Measurements from ENCODE around the gene RMND5B.

RMND5B gene, protein sequence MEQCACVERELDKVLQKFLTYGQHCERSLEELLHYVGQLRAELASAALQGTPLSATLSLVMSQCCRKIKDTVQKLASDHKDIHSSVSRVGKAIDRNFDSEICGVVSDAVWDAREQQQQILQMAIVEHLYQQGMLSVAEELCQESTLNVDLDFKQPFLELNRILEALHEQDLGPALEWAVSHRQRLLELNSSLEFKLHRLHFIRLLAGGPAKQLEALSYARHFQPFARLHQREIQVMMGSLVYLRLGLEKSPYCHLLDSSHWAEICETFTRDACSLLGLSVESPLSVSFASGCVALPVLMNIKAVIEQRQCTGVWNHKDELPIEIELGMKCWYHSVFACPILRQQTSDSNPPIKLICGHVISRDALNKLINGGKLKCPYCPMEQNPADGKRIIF

DNA sequence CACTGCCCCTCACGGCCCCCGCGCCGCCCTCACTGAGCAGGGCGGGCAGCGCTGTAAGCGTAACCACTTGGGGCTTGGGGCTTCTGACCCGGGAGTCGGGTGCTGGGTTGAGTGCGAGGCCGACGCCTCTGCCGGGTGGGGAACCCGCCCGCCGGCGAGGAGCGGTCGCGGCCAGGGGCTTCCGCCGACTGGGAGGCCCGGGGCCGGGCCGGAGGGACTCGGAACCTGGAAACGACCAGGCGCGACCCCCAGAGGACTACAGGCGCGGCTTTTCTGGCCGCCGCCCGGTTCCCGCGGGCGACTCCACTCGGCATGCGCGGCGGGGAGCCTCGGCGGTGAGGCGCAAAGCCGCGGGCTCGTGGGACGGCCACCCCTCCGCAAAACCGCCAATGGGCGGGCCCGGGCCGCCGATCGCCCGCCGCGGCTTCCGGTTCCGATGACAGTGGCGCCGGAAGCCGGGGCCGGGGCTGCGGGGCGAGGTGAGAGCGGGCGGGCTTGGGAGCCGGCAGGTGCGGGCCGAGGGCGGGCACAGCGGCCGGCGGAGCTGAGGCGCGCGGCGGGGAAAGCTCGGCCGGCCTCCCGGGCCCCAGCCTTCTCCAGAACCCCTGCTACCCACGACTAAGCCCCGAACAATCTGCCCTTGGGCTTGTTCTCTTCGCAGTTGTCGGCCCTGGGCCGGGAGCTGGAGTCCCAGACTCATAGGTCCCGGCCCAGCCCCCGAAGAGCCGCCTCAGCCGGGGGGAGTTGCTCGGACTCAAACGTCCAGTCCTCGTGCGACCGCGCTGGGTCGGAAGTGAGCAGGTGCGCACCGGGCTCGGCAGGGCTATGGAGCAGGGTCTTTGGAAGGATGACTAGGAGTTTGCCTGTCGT, at the start of gene RMND5B:
Gene RMND5B (plus strand): TSS at position 439 of the 870 bp plus-strand sequence. CDS start 7,106 bp downstream, outside the sequence.
- Histone ChIP-seq H3K27me3 (ENCODE audit: control insufficient read depth, low read length) (no peaks in the 10 kb centered on the region), H3K36me3 (ENCODE audit: control insufficient read depth, low read length) (peaks cover 52% of the 10 kb centered on the region), H3K4me2 (ENCODE audit: low read length) (peak within 1 kb of the TSS; percentile 99), H3F3A (ENCODE audit: control insufficient read depth, insufficient read depth) (peaks cover 23% of the 10 kb centered on the region), H3K4me3 (ENCODE audit: low read length) (peak within 1 kb of the TSS; percentile 95), H3K27ac (ENCODE audit: low read depth, low read length) (peak within 1 kb of the TSS; percentile 73), H4K20me1 (ENCODE audit: control insufficient read depth, insufficient read depth, low read depth, low read length) (no peaks in the 10 kb centered on the region), H3K4me1 (ENCODE audit: control insufficient read depth, low read length) (peaks cover 32% of the 10 kb centered on the region), H3K9me3 (ENCODE audit: control insufficient read depth, insufficient read depth, low read length) (no peaks in the 10 kb centered on the region), H3K9me2 (replicated peaks; ENCODE audit: control insufficient read depth, low read length) (no peaks in the 10 kb centered on the region), H3K79me2 (ENCODE audit: control insufficient read depth, low read length) (peaks cover 53% of the 10 kb centered on the region)
- TF ChIP-seq EZH2phosphoT487 (IDR thresholded peaks at IDR 0.05; ENCODE audit: borderline replicate concordance, low read length): no peak
- TF ChIP-seq, protein P1, sequence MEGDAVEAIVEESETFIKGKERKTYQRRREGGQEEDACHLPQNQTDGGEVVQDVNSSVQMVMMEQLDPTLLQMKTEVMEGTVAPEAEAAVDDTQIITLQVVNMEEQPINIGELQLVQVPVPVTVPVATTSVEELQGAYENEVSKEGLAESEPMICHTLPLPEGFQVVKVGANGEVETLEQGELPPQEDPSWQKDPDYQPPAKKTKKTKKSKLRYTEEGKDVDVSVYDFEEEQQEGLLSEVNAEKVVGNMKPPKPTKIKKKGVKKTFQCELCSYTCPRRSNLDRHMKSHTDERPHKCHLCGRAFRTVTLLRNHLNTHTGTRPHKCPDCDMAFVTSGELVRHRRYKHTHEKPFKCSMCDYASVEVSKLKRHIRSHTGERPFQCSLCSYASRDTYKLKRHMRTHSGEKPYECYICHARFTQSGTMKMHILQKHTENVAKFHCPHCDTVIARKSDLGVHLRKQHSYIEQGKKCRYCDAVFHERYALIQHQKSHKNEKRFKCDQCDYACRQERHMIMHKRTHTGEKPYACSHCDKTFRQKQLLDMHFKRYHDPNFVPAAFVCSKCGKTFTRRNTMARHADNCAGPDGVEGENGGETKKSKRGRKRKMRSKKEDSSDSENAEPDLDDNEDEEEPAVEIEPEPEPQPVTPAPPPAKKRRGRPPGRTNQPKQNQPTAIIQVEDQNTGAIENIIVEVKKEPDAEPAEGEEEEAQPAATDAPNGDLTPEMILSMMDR (IDR thresholded peaks at IDR 0.05; ENCODE audit: low read depth, low read length, poor library complexity, severe bottlenecking): peak; percentile 1

DNA sequence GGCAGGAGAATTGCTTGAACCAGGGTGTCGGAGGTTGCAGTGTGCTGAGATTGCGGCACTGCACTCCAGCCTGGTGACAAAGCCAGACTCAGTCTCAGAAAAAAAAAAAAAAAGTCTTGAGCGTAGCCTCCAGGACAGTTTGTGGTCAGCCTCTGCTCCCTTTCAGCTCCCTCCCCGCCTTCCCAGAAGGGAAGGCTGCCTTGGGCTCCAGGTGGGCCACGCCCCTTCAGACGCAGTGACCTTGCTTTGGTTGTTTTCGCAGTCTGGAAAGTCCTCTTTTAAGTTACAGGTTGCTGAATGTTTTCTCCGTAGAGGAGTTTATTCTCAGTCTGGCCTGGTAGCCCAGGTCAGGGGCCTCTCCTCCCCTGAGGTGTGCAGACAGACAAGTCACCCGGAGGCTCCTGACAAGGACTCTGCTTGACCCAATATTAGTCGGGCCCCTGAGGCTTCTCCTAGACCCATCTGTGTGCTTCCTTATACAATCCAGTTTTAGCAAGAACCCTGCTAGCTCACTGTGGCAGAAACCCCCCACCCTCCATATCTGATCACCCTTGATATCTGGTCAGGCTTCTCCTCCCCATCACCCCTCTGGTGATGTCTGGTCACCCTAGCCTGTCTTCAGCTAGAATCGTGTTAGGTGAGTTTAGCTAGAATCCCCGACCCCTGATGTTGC, 49.1 kb upstream of the RMND5B start:
- H3K4me2 ChIP-seq (ENCODE audit: low read length): no peak overlapping the region
- H3K36me3 ChIP-seq (ENCODE audit: control insufficient read depth, low read length): no peaks in the 10 kb centered on the region
- H3K27ac ChIP-seq (ENCODE audit: low read depth, low read length): no peak overlapping the region
- H4K20me1 ChIP-seq (ENCODE audit: control insufficient read depth, insufficient read depth, low read depth, low read length): no peaks in the 10 kb centered on the region
- H3K4me3 ChIP-seq (ENCODE audit: low read length): no peak overlapping the region
- no peaks in the 10 kb centered on the region for H3K9me3 ChIP-seq (ENCODE audit: control insufficient read depth, insufficient read depth, low read length)
- TF ChIP-seq, protein P1 (IDR thresholded peaks at IDR 0.05; ENCODE audit: low read depth, low read length, poor library complexity, severe bottlenecking): no peak
- TF ChIP-seq EZH2phosphoT487 (IDR thresholded peaks at IDR 0.05; ENCODE audit: borderline replicate concordance, low read length): no peak
- H3K79me2 ChIP-seq (ENCODE audit: control insufficient read depth, low read length): no peaks in the 10 kb centered on the region
- H3F3A ChIP-seq (ENCODE audit: control insufficient read depth, insufficient read depth): no peaks in the 10 kb centered on the region
- no peaks in the 10 kb centered on the region for H3K27me3 ChIP-seq (ENCODE audit: control insufficient read depth, low read length)
- H3K9me2 ChIP-seq (replicated peaks; ENCODE audit: control insufficient read depth, low read length): no peaks in the 10 kb centered on the region
- peaks cover 9% of the 10 kb centered on the region for H3K4me1 ChIP-seq (ENCODE audit: control insufficient read depth, low read length)

DNA sequence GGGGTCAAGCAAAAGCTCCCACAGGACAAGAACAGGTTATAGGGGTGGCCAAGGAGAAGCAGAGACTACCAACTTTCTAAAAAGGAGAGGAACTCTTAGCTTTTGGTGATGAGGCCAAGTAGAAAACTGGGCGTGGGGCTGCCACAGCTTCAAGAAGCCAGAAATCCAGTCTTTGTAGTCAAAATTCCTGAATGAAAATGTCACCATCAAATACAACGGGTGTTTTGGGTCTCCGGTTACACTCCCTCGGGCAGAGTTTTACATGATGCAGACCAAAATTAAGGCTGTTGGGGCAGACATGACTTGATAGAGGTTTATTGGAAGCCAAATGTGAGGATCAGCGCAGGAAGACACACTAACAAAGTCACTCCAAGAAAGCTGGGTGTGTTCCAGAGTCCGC, 46.9 kb upstream of the RMND5B start:
- Histone ChIP-seq H3F3A (ENCODE audit: control insufficient read depth, insufficient read depth) (no peaks in the 10 kb centered on the region), H3K4me1 (ENCODE audit: control insufficient read depth, low read length) (peaks cover 16% of the 10 kb centered on the region), H3K27me3 (ENCODE audit: control insufficient read depth, low read length) (no peaks in the 10 kb centered on the region), H3K4me2 (ENCODE audit: low read length) (no peak overlapping the region), H3K27ac (ENCODE audit: low read depth, low read length) (no peak overlapping the region), H4K20me1 (ENCODE audit: control insufficient read depth, insufficient read depth, low read depth, low read length) (no peaks in the 10 kb centered on the region), H3K79me2 (ENCODE audit: control insufficient read depth, low read length) (no peaks in the 10 kb centered on the region), H3K4me3 (ENCODE audit: low read length) (no peak overlapping the region), H3K9me3 (ENCODE audit: control insufficient read depth, insufficient read depth, low read length) (no peaks in the 10 kb centered on the region), H3K9me2 (replicated peaks; ENCODE audit: control insufficient read depth, low read length) (no peaks in the 10 kb centered on the region), H3K36me3 (ENCODE audit: control insufficient read depth, low read length) (no peaks in the 10 kb centered on the region)
- no peak for TF ChIP-seq EZH2phosphoT487 (IDR thresholded peaks at IDR 0.05; ENCODE audit: borderline replicate concordance, low read length)
- TF ChIP-seq, protein P1 (IDR thresholded peaks at IDR 0.05; ENCODE audit: low read depth, low read length, poor library complexity, severe bottlenecking): no peak

Measured in DOHH2 (cell line).